SU-DHL-6 (cell line): ENCODE measurements around the gene NDUFV3.

Source experiments
- EZH2phosphoT487 ChIP-seq: fragments of 200-600 bp; sonication (generic), shearing (Covaris generic); conservative IDR thresholded peaks from 2 replicates; pipeline ENCODE4 v1.6.1; 2018; ENCODE audit warnings: mild to moderate bottlenecking, antibody characterized with exemption, low read length, moderate library complexity, mixed read lengths
- TF ChIP-seq, protein P1 (sequence below): fragments of 200-600 bp; sonication (generic); IDR thresholded peaks from one replicate; pipeline ENCODE4 v1.5.1; 2017; ENCODE audit warnings: antibody characterized with exemption, mild to moderate bottlenecking, low read length, moderate library complexity; ENCODE audit not compliant: insufficient read depth, poor library complexity, severe bottlenecking

- TF ChIP-seq, protein P1, sequence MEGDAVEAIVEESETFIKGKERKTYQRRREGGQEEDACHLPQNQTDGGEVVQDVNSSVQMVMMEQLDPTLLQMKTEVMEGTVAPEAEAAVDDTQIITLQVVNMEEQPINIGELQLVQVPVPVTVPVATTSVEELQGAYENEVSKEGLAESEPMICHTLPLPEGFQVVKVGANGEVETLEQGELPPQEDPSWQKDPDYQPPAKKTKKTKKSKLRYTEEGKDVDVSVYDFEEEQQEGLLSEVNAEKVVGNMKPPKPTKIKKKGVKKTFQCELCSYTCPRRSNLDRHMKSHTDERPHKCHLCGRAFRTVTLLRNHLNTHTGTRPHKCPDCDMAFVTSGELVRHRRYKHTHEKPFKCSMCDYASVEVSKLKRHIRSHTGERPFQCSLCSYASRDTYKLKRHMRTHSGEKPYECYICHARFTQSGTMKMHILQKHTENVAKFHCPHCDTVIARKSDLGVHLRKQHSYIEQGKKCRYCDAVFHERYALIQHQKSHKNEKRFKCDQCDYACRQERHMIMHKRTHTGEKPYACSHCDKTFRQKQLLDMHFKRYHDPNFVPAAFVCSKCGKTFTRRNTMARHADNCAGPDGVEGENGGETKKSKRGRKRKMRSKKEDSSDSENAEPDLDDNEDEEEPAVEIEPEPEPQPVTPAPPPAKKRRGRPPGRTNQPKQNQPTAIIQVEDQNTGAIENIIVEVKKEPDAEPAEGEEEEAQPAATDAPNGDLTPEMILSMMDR, result no peak
- TF ChIP-seq EZH2phosphoT487, result no peak
Observed at GRCh38 chr21:42931560-42932235, 38.6 kb downstream of the NDUFV3 start.
